GM10847 (cell line): ENCODE data around the gene TMTC3.

Experiments used
- POLR2A ChIP-seq: IDR thresholded peaks from 2 replicates; pipeline ENCODE4 v1.6.1; 2011; ENCODE audit not compliant: insufficient read length; ENCODE audit errors: extremely low read depth

Gene TMTC3

DNA sequence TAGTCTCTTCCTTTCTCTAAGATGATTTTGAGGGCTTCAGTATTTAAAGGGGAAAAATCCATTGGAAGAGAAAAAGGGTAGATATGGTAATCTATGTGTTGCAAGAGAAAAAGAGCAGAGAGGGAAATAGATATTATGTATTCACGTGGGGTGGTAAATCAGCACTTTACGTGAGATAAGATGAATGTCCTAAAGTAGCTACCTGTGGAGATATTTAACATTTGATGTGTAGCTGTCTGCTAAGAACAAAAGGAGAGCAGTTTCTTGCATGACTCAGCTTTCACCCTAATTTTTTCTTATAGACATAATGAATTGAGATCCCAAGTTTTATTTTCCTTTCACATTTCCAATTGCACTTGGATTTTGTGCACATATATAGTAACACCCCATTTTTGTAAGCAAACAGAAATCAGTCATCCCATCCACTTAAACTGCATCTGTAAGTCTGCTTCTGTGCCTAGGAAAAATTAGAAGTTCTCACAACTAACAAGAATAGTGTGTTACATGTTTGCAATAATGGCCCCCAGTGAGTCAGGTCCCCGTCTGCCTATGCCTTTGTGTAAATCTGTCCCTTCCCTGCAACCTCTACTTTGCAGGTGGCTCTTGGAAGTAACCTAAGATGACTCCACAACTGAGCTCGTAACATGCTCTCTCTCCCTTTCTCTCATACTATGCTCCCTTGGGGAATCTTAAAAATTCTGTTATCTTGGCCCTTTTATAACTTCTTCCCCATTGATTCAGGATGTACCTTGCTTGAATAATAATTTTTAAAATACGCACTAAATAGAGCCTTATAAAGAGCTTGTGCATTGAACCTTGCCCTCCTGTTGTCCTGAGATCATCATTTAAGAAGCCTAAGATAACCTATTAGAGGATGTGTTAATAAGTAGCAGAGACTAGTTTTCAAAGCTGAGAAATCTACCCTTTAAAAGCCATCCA is 3.7 kb downstream of the TMTC3 start:
- no peak for TF ChIP-seq POLR2A

DNA sequence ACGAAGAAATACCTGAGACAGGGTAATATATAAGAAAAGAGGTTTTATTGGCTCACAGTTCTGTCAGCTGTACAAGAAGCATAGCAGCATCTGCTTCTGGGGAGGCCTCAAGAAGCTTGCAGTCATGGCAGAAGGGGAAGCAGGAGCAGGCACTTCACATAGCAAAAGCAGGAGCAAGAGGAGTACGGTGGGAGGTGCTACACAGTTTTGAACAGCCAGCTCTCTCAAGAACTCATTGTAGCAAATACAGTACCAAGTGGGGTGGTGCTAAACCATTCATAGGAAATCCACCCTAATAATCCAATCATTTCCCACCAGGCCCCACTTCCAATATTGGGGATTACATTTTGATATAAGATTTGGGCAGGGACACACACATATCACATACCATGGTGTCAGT is 8.0 kb downstream of the TMTC3 start:
- no peak for TF ChIP-seq POLR2A

DNA sequence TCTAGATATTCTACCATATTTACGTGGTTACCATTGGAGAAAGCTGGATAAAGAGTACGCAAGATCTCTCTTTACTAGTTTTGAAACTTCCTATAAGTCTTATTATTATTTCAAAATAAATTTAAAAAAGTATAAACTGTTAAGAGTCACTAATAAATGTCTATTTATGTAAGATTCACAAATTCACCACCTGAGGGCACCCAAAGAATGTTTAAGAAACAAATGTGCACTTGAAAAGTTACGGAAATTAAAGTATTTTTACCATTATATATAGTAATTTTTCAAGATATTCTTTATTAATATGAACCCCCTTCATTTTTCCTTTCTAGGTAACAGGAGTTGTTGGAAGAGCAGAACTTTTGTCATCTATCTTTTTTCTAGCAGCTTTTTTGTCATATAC is 11.9 kb downstream of the TMTC3 start:
- TF ChIP-seq POLR2A: no peak

DNA sequence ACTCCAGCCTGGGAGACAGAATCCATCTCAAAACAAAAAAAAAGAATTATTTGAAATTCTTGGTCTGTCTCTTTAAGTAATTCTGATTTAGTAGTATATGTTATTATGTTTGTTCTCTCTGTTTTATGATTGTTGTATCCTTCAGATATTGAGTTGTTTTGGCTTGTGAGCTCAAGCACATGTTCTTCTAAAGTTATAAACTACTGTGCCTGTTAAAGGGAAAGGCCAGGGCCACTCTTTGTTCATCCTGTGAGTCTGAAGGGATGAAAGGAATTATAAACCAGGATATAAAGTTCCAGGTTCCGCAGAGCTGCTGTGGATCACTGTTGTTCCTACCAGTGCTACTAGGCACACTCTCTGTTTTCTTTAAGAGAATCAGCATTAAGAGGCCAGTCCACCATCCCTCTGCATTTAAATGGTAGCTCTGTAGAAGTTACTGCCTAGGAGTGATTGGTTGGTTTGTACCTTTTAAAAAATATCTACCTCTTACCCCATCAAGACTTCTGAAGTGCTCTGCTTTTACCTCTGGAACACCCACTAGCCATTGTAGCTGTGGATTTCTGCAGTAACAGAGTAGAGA is 14.1 kb downstream of the TMTC3 start:
- TF ChIP-seq POLR2A: no peak

DNA sequence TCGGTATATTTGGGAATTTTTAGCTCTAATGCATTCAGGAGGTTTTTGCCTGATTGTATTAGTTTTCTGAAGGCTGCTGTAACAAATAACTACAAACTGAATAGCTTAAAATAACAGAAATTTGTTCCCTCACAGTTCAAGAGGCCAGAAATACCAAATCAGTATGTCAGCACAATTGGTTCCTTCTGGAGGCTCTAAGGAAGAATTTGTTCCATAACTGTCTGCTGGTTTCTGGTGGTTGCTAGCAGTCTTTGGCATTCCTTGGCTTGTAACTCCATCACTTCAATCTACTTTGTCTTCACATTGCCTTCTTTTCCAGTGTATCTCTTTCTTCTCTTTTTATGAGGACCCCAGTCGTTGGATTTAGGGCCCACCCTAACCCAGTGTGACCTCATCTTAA is 21.3 kb downstream of the TMTC3 start:
- TF ChIP-seq POLR2A: no peak

DNA sequence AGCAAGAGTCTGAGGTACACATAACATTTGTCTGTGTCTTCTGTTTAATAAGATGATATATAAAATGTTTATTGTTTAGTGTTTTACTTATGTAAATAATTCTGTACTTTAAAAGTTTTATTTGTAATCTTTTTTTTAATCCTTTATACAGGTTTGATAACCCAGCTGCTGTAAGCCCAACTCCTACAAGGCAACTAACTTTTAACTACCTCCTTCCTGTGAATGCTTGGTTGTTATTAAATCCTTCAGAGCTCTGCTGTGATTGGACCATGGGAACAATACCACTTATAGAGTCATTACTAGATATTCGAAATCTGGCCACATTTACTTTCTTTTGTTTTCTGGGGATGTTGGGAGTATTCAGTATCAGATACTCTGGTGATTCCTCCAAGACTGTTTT is 24.1 kb downstream of the TMTC3 start:
- no peak for TF ChIP-seq POLR2A

DNA sequence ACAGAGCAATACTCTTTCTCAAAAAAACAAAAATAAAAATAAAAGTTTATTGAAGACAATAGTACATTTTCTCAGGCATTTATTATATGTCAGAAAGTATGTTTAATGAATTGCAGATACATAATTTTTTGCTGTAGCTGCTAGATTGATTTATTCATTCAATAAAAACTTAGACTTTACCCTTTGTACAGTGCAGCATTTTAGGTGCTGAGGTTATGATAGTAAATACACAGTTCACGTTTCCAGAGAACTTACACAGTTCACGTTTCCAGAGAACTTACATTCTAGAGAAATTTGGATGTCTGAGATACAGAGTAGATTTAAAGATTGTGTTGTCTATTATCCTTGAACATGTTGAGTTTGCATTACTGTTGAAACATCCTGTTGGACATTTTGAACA is 25.3 kb downstream of the TMTC3 start:
- TF ChIP-seq POLR2A: no peak

DNA sequence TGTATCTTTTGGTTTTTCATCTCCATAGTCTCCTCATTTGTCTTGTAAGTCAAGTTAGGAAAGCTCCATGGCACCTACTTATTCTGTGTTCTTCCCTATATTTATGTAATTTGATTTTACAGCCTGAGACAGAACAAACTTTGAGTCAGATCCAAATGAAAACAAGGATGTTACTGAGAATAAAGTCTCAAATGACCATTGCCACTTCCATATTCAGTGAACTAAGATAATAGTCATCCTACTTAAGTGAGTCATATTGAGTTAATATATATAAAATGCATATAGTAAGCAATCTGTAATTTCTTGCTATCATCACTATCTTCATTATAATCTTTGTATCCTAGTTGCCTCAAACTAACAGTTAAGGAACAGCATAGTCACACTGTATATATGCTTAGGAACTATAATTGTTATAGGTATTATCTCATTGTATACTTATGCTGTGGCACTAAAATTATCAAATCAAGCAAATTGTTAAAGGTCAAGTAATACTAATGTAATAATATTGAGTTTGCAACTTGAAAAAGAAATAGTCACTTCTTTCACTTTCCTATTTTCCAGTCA is 30.8 kb downstream of the TMTC3 start:
- no peak for TF ChIP-seq POLR2A

DNA sequence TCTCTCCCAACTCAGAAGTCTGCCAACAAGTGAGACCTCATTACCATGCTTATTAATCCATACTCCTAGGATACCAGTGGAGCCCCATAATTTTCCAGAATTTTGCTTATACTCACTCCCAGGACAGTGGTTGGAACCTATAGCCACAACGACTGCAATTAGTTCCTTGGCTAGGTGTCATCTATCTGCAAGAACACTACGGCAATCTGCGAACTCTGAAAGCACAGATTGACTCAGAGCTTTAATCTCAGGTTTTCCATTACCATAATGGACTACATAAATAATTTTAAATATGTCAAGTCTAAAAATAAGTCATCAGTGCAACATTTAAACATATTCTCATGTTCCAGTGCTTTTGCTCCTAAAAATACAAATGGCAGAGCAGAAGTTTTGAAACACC is 33.4 kb downstream of the TMTC3 start:
- no peak for TF ChIP-seq POLR2A

DNA sequence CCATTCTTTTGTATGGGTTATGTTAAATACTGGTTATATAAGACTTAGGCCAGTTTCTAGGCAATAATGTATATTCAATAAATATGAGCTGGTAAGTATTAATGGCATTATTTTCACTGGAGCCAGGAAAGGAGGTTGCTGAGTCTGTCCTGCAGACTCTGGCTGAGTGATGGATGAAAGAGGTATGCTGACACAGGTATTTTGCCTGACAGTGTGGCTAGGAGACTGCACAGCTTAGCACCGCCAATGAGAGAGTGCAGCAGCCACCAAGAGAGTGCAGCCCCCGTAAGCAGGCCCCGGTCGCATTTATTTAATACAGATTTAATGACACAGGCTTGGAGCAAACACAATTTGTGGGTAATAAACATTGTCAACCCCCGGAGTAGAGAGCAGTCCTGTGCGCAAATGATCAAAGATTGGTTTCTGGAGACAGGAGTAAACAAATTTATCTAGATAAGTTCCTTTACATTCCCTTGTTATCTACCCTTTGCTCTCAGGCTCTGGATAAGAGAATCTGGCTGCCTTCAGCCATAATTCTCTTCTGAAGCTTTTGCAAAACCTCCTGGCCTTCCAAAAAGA is 37.4 kb downstream of the TMTC3 start:
- no peak for TF ChIP-seq POLR2A

DNA sequence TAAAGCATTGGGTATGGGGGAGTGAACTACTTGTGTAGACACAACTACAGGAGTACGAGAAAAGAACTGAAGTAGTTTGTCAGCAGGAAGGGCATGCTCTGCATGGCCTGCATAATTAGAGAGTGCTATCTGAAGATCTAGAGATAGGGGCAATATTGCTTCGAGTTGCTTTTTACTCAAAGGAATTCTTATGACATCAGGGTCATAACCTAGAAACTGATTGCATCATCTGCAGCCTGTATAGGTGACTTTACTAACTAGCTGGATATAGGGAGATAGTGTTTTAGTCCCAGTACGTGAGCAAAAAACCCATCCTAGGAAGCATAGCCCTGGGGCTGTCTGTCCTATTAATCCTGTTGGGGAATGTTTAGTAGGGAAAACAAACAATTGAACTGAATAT is 39.8 kb downstream of the TMTC3 start:
- no peak for TF ChIP-seq POLR2A

DNA sequence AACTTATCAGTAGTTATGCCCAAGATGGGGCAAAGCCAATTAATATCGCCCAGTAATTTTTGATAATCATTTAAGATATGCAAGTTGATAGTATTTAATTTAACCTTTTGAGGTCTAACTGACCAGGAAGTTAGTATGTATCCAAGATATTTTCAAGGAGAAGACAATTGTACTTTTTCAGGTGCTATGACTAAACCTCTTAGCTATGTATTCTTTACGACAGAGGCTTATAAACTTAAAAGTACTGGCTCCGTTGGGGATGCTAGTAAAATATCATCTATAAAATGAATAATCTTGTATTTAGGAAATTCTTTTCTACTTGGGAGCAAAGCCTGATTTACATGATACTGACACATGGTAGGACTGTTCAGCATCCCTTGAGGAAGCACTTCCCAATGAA is 40.3 kb downstream of the TMTC3 start:
- TF ChIP-seq POLR2A: no peak

DNA sequence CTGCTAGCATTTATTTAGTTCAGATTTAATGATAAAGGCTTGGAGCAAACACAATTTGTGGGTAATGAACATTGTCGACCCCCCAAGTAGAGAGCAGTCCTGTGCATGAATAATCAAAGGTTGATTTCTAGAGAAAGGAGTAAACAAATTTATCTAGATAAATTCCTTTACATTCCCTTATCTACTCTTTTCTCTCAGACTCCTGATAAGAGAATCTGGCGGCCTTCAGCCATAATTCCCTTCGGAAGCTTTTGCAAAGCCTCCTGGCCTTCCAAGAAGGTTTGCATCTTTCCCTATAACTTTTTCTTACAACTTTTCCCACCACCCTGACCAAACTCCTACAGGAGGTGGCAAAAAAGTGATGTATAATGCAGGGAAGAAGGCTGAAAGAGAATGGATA is 42.1 kb downstream of the TMTC3 start:
- no peak for TF ChIP-seq POLR2A

DNA sequence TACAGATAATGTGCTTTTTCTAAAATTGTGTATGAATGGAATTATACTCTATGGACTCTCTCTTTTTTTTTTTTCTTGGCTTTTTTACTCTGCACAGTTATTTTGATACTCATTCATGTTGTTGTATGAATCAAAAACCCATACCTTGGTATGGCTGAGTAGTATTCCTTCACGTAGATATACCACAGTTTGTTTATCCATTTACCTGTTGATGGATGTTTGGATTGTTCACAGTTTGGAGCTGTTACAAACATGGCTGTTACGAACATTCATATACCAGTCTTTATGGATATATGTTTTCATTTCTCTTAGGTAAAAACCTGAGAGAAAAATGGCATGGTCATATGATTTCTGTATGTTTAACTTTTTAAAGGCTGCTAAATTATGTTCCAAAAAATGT is 43.2 kb downstream of the TMTC3 start:
- TF ChIP-seq POLR2A: no peak

DNA sequence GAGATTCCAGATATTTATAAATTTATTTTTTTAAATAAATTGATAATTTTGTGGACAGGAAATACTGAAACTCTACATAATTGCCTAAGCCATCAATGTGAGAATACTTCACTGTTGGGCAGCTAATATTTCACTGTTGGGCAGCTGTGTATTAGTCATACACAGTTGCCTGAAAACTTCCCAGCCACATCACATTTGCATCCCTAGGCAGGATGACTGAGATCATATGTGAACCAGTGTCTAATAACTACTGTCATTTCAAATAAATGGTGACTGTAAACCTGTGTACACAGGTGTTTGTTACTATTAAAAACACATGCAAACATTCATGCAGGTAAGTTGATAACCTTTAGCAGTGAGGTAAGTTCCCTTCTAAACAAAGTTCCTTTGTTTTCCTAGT is 43.9 kb downstream of the TMTC3 start:
- TF ChIP-seq POLR2A: no peak

DNA sequence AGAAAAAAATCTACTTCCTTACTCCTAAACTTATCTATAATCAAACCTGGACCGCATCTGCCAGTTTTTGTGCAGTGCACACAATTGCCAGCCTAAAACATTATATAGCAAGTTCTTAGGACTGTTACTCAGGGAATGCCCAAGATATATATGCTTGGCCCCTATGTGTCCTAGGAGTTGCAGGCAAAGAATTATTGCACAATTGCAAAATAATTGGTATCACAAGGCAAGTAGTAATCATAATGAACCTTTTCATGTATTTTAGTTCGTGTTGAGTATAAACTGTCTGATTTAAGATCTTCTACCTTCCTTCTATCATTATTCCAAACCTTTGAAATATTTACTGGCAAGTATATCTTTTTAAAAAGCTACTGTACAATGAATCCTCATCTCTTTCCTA is 45.5 kb downstream of the TMTC3 start:
- TF ChIP-seq POLR2A: no peak
